Measurements from ENCODE around the gene SDHAF3.

Gene SDHAF3

GRCh38 chr7:97203957-97204356 lies 86.5 kb downstream of the SDHAF3 start:
- in situ Hi-C loops (cut with HindIII; ENCODE audit: low sequenced_read_pairs), result no loop called here

GRCh38 chr7:97204821-97205220 lies 87.3 kb downstream of the SDHAF3 start:
- in situ Hi-C loops (cut with HindIII; ENCODE audit: low sequenced_read_pairs), result no loop called here

- in situ Hi-C loops (cut with HindIII; ENCODE audit: low sequenced_read_pairs), result no loop called here
These were observed 98.1 kb downstream of the SDHAF3 start for GRCh38 chr7:97215556-97215955.

- in situ Hi-C loops (cut with HindIII; ENCODE audit: low sequenced_read_pairs), result no loop called here
These were observed 101.3 kb downstream of the SDHAF3 start for GRCh38 chr7:97218767-97219166.

GRCh38 chr7:97219237-97219636 lies 101.7 kb downstream of the SDHAF3 start:
- in situ Hi-C loops (cut with HindIII; ENCODE audit: low sequenced_read_pairs), result no loop called here

- in situ Hi-C loops (cut with HindIII; ENCODE audit: low sequenced_read_pairs), result no loop called here
These were observed 106.8 kb downstream of the SDHAF3 start for GRCh38 chr7:97224316-97224715.

GRCh38 chr7:97226541-97226940 lies 109.0 kb downstream of the SDHAF3 start:
- in situ Hi-C loops (cut with HindIII; ENCODE audit: low sequenced_read_pairs), result no loop called here
